NCI-H128 (cell line): ENCODE results near the gene SSTR3.

Experiments used
- DNase-seq: peaks from one replicate; lab custom pipeline; 2025; ENCODE audit not compliant: unreplicated experiment; lab: John Stamatoyannopoulos, UW

SSTR3 gene

DNA sequence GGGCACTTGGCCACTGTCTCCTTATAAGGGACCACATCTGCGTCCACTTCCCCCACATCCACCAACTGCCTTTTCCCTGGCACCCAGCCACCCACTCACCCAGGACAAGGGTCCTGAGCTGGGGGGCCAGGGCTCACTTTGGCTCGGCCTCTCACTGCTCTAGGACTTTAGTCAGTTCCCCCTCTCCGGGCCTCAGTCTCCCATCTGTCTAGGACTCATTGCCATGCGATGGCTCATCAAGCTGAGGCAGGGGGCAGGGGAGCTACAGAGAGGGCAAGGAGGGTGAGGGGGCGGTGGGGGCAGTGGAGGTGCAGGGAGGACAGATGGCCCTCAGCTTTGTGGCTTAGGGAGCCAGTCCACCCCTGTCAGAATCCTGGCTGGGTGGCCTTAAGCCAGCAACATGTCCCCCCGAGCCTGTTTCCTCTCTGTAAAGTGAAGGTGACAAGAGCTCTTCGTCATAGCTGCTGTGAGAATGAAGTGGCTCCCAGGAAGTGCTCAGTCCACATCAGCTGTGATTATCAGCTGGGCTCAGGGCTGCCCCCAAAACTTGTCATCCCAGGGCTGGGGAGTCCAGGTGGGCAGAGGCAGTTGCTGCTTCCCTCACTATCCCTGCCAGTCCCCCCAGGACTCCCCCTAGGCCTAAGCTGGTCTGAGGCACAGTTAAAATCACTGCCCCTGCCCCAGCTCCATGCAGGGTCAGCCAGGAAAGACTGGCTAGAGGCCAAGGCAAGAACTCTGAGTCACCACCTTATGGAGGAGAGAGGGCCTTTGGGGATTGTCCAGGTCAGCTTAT, 16.9 kb upstream of the SSTR3 start:
- no peak for DNase-seq

DNA sequence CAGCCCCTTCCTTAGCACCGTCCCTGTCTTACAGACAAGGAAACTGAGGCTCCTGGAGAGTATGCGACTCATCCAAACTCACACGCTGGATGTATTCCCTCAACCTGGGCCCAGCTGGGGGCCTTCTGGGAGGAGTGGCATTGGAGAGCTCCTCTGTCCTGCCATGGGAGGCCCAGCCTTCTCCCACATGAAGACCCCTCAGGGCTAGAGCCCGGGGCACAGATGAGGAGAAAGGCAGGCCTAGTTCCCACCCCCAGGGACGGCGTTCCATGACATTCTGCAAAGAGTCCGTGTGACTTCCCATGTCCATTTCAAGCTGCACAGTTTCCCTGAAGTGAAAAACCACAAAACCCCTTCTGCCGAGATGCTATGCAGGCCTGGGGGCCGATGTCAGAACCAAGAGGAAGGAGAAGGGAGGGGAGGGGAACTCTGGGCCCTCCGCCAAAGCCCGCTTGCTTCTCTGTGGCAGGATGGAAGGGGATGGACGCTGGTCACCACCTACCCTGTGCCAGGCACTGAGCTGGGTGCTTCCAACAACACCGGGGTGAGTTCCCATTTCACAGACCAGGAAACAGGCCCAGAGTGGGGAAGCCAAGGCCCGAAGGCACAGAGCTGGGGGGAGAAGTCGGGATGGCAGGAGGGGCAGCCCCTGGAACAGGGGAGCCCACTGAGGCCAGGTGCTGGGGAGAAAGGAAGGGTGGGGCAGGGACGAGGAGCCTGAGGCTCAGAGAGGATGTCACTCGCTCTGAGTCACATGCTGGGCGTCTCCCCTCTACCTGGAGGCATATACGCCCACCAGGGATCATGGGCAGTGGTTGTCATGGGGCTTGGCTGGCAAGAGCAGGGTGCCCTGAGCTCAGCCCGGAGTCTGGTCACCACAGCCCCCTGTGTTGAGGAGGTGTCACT, 16.1 kb upstream of the SSTR3 start:
- no peak for DNase-seq

DNA sequence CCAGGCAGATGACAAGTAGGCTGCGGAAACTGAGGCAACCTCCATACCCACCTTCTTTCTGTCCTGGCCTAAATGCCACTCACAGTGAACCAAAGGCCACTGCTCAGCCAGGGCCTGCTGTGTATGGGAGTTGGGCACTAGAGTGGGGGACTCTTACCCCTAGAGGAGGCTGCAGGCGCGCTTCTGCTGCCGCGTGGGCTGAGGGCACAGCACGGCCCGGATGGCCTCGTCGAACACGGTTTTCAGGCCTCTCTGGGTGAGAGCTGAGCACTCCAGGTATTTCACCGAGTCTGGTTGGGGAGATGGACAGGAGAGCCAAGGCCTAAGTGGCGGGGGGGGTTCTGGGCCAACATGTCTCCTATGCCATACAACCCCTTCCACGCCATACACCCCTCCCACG, 14.2 kb upstream of the SSTR3 start:
- no peak for DNase-seq

DNA sequence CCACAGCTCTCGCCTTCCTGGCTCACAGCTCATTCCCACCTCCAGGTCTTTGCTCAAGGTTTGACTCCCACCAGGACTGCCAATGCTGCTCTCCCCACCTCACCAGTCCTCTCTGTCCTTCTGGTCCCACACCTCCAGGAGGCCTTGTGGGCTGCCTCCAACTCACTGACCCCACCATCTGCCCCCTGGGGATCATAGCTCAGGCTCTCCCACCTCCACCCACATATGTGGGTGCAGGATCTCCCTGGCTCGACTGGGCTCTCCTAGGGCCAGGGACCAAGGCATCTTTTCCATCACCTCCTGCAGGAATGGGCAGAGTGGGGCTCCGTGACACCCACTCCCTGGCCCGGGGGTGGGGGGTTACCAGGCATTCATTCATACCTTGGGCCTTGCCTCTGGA, 13.8 kb upstream of the SSTR3 start:
- DNase-seq: no peak

DNA sequence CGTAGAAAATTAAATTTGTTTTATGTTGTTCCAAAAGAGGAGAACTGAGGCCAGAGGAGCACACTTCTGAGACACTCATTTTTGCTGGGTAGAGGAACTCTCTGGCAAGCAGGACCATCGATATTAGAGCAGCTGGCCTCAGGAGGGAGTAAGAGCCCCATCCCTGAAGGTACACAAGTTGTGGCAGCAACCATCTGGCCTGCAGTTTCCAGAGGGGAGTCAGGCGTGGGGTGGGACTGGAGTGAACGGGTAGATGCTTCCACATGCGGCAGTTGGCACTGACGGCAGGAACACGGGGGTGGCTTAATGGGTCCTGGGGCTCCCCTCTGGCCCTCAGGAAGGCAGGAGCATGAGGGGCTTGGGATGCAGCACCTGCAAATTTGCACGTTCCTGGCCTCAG, 13.2 kb upstream of the SSTR3 start:
- no peak for DNase-seq

DNA sequence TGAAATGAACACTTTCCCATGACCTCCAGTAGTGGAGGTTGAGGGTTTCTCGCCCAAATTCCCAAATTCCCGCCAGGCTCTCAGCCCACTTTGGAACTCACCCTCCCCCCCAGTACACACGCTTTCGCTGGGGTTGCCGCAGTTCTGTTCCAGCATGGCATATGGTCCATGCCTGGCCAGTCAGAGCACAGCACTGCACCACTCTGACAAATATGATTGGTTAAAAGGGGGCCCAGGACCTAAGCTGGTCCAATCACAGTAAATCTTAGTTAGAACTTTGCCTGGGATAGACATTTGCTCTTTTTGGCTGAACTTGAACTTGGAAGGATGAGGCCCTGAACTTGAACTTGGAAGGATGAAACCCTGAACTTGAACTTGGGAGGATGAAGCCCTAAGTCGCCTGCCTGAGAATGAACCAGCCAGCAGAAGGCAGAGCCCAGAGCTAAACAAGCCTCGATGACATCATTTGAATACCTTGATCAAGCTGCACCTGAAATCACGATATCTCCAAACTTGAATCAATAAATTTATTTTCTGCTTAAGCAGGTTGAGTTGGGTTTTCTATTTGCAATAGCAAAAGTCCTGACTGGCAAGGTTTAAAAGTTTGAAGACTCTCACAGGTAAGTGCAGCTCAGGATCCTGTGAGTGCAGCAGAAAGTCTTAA, 12.6 kb upstream of the SSTR3 start:
- DNase-seq: no peak

DNA sequence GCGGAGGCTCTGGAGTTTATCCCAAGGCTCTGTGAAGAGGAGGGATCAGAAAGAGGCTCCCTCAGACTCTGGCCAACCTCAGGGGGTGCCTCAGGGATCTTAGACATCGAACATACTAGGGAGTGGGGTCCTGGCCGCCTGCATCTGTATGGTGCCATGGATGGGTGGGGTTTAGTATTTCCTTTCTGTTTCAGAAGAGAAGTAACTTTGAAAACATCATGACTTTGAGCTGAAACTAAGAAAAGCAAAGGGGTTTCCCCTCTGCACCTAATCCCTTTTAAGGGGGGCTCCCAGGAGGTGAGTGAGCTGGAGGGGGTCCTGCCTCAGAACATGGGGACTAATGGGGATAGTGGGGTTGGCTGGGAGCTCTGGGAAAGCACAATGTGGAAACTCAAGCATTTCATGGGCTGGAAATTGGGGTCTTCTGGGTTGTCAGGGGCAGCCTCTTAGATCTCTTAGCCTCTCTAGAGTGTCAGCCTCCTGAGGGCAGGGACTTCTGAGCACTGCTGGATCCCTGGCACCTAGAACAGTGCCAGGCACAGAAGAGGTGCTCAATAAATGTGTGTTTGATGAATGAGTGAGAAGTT, 11.8 kb upstream of the SSTR3 start:
- DNase-seq: no peak

DNA sequence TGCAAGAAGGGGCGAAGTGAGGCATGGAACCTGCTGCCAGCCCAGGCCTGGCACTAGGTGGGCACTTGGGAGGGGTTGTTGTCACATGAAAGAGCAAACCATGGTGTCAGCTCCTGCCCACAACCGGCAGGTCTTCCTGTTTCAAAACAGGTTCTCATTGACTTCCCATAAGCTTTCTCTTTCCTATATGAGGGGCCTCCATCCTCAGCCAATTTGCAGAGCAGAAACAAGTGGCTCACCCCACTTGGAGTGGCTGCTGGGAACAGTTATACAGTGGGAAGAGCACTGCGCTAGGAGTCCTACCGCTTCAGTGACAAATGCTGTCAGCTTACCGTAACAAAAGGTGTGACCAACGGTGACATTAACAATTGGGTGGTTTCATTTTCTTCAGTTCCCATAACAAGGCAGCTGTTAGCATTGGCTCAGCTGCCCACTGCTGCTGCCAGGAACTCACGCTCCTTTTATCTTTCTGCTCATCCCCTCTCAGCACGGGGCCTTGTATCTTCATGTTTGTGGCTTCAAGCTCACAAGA, 10.2 kb upstream of the SSTR3 start:
- DNase-seq: no peak

DNA sequence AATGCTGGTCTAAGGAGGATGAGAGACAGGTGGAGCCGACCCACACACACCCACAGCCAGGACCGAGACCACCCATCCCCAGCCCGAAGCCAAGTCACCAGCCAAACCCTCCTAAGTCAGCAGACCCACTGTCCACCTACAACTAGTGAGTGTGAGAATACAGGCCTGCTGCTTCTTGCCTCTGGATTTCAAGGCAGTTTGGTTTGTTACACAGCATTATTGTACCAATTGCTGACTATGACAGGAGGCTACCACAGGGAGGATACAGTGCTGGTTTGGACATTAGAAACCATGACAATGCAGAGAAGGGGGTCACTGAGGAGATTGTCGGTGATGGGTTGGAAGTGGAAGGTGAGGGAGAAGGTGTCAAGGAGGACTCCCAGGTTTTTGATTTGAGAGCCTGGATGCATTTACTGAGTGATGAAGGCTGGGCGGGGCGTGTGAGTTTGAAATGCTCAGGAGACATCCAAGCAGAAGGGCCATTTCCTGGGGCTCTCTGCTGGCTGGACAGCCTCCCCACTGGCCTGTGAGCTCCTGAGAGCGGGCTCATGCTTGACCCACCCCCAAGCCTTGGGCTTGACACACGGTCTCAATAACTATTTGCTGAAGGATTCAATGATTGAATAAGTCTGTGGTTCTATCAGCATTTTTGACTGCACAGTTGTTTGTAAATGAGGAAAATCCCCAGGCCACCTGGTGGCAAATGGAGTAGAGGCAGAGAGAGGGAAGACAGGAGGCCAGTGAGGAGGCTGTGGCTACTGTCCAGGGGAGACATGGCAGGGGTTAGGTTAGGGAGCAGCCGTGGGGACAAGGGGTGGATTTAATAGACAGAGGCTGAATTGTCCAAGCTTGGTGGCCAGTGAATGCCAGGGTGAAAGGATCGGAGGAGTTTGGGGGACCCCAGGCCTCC, 9.4 kb upstream of the SSTR3 start:
- DNase-seq: no peak

DNA sequence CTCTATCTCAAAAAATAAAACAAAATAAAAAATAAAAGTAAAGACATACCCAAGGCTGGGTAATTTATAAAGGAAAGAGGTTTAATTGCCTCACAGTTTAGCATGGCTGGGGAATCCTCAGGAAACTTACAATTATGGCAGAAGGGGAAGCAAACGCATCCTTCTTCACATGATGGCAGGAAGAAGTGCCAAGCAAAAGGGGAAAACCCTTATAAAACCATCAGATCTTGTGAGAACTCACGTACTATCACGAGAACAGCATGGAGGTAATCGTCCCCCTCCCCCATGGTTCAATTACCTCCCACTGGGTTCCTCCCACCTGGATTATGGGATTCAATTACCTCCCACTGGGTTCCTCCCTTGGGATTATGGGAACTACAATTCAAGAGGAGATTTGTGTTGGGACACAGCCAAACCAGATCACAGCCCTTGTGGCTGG, 8.3 kb upstream of the SSTR3 start:
- no peak for DNase-seq

DNA sequence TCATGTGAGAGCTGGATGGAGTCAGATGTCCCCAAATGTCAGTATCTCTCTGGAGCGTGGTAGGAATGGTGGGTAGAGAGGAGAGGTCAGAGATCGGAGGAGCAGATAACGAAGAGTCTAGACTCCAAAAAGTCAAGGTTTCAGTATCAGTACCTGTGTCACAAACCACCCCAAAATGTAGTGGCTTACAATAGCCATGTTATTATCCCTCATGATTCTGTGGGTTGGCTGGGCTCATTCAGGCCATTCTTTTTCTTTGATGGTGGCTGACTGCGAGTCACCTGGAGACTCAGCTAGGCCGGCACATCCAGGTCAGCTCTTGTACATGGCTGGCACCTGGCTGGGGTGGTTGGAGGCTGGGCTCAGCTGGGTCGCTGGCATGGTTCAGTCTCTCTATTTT, 7.3 kb upstream of the SSTR3 start:
- DNase-seq: no peak

DNA sequence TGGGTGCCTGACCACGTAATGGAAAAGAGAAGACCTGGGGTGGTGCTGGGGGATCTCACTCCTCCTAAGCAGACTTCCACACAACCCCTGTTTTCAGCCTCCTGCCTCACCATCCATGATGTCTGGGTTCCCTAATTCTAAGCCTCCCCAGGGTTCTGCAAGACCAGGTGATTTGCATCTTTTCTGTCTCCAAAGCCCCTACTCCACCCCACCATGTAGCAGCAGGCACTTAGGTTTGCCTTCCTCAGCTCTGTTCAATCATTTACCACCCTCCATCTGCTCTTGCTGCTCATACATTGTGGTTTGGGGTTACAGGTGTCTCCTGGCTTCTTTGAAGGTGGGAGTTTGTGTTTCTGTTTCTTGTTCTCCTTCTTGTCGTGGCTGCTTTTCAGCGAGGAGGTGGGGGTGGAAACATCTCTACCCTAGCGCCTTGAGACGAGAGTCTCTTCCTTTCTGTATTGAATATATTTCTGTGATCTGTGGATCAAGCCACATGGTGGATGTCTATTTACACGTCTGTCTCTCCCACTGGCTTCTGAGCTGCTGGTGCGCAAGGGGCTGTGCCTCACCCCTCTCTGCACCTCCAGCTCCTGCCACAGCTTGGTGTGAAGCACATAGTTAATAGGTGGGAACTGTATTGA, 6.6 kb upstream of the SSTR3 start:
- no peak for DNase-seq

DNA sequence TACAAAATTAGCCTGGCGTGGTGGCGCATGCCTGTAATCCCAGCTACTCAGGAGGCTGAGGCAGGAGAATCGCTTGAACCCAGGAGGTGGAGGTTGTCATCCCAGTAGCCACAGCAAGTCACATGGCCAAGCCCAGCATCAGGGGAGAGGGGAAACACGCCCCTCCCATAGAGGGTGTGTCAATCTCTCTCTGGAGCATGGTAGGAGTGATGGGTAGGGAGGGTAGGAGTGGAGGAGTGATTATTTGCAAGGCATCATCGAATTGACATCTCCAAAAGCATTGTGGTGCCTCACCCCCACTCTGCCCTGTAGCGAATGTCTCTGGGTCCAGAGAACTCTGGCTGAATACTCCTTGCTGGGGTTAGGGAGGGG, 6.1 kb upstream of the SSTR3 start:
- DNase-seq: no peak

DNA sequence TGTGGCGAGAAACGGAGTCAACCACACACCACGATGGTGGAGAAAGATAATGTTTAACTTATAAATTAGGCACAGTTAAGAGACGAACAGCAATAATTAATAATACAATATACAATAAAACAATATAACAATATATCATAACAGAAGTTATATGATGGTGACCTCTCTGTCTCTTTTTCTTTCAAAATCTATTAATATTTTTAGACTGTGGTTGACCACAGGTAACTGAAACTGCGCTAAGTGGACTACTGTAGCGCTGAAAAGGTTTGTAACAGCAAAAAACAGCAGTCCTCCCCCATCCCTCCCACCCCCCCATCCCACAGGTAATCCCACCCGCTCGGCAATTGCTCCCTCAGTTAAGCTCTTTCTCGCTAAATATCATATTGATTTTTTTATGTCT, 3.6 kb upstream of the SSTR3 start:
- DNase-seq: no peak

DNA sequence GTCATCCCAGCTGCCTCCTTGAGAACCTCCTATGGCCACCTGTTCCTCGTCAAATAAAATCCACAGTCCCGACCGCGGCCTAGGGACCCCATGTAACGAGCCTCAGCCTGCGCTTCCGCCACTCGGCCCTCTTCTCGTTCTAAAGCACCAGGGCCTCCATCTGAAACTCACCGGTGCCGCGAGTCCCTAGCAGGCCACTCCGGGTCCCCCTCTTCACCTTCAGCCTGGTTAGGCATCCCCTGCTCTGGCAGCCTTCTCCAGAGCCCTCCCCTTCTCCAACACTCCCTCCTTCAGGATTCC, 2.4 kb upstream of the SSTR3 start:
- DNase-seq: no peak

DNA sequence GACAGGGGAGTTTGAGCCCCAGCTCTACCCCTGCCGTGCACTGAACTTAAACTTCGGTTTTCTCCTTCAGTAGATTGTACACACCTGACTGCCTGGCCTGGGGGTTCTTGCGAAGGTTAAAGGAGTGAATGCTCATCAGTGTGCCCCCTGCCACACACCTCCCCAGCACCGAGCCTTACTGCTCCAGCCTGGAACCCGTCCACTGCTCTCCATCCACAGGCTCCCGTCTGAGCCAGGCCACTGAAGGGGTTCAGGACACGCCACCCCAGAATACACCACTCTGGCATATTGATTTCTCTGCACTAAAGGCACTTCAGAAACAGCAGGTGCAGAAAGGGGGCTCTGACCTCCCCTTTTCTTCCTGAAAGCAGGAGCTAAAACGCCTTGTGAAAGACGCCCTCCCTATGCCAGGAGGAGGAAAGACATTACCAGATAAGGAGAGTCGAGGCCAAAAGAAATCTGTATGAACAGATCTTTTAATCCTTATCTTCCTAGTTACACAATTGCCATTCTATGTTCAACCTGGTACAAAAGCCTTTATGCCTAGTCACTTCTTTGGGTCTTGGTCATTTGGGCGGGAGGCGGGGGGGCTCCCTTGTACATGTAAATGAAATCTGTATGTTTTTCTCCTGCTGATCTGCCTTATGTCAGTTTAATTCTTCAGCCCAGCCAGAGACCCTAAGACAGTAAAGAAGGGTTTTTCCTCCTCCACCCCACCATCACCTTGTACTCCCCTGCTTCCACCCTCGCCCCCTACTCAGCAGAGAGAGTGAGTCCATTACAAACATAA, 1.9 kb upstream of the SSTR3 start:
- DNase-seq: no peak

DNA sequence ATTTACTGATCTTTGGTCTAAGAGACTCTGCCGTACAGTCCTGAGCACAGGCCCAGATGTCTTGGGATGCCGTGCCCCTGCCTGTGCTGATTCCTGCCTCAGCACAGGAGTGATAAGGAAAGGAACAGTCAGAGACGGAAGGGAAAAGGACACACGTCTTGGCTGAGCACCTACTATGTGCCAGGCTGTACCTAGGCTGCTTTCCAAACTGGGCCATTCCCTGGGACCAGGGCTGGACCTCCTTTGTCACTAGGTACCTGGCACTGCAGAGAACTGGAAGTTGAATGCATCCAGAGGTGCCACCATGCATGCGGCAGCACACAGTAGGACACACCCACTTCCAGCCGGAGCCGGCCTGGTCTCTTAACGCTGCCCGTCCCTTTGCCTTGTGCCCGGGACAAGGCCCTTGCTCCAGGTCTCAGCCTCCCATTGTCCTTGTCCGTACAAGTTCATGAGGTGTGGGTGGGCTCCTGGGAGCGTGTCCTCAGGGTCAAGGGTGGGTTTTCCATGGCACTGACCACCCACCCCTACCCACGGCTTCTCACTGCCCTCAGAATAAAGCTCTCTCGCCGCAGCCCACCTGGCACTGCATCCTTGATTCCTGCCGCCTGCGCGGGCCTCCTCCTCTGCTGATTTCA, 1.1 kb upstream of the SSTR3 start:
- DNase-seq: no peak

DNA sequence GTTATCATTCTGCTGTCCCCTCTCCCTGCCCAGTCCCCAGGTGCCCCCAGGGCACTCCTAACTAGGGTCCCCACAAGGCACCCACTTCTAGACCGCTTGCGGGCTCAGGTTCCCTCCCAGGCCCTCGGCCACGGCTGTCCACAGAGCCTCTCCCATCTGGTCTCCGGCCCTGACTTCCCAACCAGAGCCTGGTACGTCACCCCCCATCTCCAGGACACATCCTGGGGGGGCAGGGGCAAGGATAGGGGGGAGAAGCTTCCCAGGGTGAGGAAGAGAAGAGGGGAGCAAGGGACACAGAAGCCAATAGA, 457 bp downstream of the SSTR3 start:
- no peak for DNase-seq
